ENCODE data around the gene KRTAP4-2.

The KRTAP4-2 gene

GRCh38 chr17:41185001-41185400, 7.0 kb upstream of the KRTAP4-2 start:
- TF ChIP-seq, protein P1, sequence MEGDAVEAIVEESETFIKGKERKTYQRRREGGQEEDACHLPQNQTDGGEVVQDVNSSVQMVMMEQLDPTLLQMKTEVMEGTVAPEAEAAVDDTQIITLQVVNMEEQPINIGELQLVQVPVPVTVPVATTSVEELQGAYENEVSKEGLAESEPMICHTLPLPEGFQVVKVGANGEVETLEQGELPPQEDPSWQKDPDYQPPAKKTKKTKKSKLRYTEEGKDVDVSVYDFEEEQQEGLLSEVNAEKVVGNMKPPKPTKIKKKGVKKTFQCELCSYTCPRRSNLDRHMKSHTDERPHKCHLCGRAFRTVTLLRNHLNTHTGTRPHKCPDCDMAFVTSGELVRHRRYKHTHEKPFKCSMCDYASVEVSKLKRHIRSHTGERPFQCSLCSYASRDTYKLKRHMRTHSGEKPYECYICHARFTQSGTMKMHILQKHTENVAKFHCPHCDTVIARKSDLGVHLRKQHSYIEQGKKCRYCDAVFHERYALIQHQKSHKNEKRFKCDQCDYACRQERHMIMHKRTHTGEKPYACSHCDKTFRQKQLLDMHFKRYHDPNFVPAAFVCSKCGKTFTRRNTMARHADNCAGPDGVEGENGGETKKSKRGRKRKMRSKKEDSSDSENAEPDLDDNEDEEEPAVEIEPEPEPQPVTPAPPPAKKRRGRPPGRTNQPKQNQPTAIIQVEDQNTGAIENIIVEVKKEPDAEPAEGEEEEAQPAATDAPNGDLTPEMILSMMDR (IDR thresholded peaks at IDR 0.05; ENCODE audit: insufficient read depth, low read length, missing control alignments): no peak
- POLR2A ChIA-PET: no interaction called here
- CTCF ChIA-PET: interaction anchor here (1.4 kb wide), 1 partner anchor 25 kb away, joined by 4 read pairs; no protein-coding TSS in a partner anchor
- DNase-seq (ENCODE audit: low read depth, low spot score): no peak
- no peak overlapping the region for H3K4me3 ChIP-seq (ENCODE audit: low read depth, low read length)

- no peak within 1 kb of the TSS for H3K4me3 ChIP-seq (ENCODE audit: low read depth, low read length)
- TF ChIP-seq, protein P1 (IDR thresholded peaks at IDR 0.05; ENCODE audit: insufficient read depth, low read length, missing control alignments): no peak
- ChIA-PET CTCF (interaction anchor here (1.4 kb wide), 1 partner anchor 25 kb away, joined by 4 read pairs; no protein-coding TSS in a partner anchor), POLR2A (no interaction called here)
- no peak for DNase-seq (ENCODE audit: low read depth, low spot score)
Observed at GRCh38 chr17:41184480-41184961, 6.5 kb upstream of the KRTAP4-2 start, which contains the start of gene KRTAP4-1. Gene KRTAP4-1, minus strand, starts transcription at chr17:41184911. Its CDS starts 57 bp downstream, at chr17:41184854.

DNA sequence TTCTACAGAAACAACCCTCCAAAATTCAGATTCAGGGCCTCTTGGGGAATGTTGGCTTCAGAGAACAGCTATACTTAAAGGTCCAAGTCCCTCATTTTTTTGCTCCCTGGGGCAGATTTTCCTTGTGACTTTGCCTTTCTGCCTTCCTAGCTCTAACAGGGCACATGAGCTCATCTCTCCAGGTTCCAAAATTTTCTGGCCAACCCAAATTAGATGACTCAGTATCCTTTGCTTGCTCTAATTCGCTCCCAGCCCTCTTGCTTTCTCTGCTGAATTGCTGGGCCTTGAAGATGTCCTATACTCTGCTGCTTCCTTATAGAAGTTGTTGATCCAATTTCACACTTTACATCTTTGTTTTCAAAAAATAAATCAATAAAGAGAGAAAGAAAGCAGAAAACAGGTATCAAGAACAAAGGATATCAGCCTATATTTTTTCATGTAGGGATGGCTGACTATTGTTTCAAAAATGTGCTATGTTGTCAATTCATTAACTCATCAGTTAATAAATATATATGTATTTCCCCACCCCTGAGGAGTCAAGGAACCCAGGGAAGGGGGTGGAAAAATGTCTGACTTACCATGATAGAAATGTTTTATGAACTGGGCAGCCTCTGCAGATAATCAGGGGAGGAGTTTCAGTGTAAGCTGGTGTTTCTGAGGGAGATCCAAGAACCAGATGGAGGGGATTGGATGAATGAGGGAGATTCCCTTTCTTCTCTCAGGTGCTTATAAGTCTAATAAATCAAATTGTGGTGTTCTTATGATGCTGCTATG, 1.0 kb upstream of the KRTAP4-2 start:
- no peak for DNase-seq (ENCODE audit: low read depth, low spot score)
- CTCF ChIA-PET: interaction anchor here (1.8 kb wide), 1 partner anchor 8 kb away, joined by 5 read pairs; no protein-coding TSS in a partner anchor
- POLR2A ChIA-PET: interaction anchor here (0.9 kb wide), 1 partner anchor 17 kb away, joined by 3 read pairs; no protein-coding TSS in a partner anchor
- TF ChIP-seq, protein P1 (IDR thresholded peaks at IDR 0.05; ENCODE audit: insufficient read depth, low read length, missing control alignments): no peak
- no peak overlapping the region for H3K4me3 ChIP-seq (ENCODE audit: low read depth, low read length)

GRCh38 chr17:41178341-41178740, 320 bp upstream of the KRTAP4-2 start:
- TF ChIP-seq, protein P1 (IDR thresholded peaks at IDR 0.05; ENCODE audit: insufficient read depth, low read length, missing control alignments): no peak
- H3K4me3 ChIP-seq (ENCODE audit: low read depth, low read length): no peak overlapping the region
- peak; percentile 14 for DNase-seq (ENCODE audit: low read depth, low spot score)
- CTCF ChIA-PET: interaction anchor here (1.8 kb wide), 1 partner anchor 9 kb away, joined by 5 read pairs; no protein-coding TSS in a partner anchor
- POLR2A ChIA-PET: interaction anchor here (0.9 kb wide), 1 partner anchor 17 kb away, joined by 3 read pairs; no protein-coding TSS in a partner anchor

DNA sequence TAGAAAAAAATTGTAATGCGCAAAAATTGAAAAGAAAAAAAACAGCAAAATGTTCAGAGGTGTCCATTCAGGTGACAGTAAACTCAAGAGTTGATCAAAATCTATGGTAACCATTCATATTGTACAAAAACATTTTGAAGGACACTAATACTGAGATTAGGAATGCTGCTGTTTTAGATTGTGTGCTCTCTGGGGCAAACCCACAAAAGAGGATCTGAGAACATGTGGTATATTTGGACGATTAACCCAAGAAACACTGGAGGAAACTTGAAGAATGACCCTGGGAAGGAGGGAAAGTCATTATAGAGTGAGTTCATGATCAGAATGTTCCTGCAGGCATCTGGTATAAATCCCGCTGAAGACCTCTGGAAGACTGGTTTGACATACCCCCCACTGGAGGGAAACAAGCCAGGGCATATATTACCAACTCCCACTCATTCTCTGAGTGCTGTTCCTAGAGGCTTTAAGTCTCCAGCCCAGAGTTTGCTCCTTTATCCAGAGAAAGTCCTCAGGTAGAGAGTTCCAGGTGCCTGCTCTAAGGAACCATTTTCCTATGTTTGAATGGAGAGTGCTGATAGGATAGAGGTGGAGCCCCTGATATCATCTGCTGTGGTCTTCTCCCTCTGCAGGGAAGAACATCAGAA, 1.2 kb downstream of the KRTAP4-2 start:
- ChIA-PET POLR2A (no interaction called here), CTCF (interaction anchor here (1.1 to 1.8 kb wide), 2 partner anchors 10 to 472 kb away, joined by 4 to 5 read pairs; no protein-coding TSS in a partner anchor)

More for the DNA sequence above, 1.2 kb downstream of the KRTAP4-2 start:
- no peak for DNase-seq (ENCODE audit: low read depth, low spot score)
- TF ChIP-seq, protein P1 (IDR thresholded peaks at IDR 0.05; ENCODE audit: insufficient read depth, low read length, missing control alignments): no peak
- H3K4me3 ChIP-seq (ENCODE audit: low read depth, low read length): no peak overlapping the region
